ENCODE results near the gene HUS1. TPM values are rescaled to one million over a fixed set of nuclear protein-coding genes. Genes with fewer than 3 reads are reported as not detected.
"Not testable (repeated sequence)": the region's sequence is repeated elsewhere in the genome, so short reads cannot be mapped to it uniquely, and the experiment has no call there.

Gene HUS1
- total RNA-seq, 2 experiments from 2014 or later, result 34.1 to 35.0 TPM

- Mint-ChIP-seq H3K36me3 (ENCODE audit: low read depth) (no peaks in the 10 kb centered on the region), H3K27ac (no peak overlapping the region), H3K27me3 (no peaks in the 10 kb centered on the region), H3K4me3 (no peak overlapping the region), H3K4me1 (peaks cover under 1% of the 10 kb centered on the region), H3K9me3 (peaks cover 3% of the 10 kb centered on the region)
- POLR2A ChIA-PET, result no interaction called here
- DNase-seq, result no peak
- CTCF ChIA-PET, result no interaction called here
Observed at GRCh38 chr7:47931005-47932004, 48.1 kb downstream of the HUS1 start.

DNA sequence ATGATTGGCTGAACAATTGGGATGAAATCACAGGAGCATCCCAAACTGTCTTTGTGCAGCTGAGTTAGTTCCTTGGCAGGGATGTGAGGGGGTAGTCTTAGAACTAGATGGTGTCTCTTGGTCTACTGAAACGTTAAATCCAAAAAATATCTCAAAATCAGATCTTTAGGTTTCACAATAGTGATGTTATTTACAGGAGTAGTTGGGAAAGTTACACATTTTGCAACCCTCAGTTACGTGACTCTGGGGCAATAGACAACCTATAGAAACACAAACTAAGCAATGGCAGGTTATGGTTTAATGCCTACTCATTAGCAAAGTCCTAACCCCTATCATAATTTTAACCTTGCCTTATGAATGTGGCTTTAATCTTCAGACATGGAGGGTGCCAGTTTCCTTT lies 55.1 kb downstream of the HUS1 start:
- POLR2A ChIA-PET, result no interaction called here
- H3K27ac Mint-ChIP-seq, result no peak overlapping the region
- CTCF ChIA-PET, result no interaction called here
- H3K9me3 Mint-ChIP-seq, result no peaks in the 10 kb centered on the region
- DNase-seq, result no peak
- H3K36me3 Mint-ChIP-seq (ENCODE audit: low read depth), result no peaks in the 10 kb centered on the region
- H3K27me3 Mint-ChIP-seq, result no peaks in the 10 kb centered on the region
- H3K4me3 Mint-ChIP-seq, result no peak overlapping the region
- H3K4me1 Mint-ChIP-seq, result no peaks in the 10 kb centered on the region

- POLR2A ChIA-PET, CTCF ChIA-PET, H3K27me3 Mint-ChIP-seq: not testable (repeated sequence)
Observed at GRCh38 chr7:47923081-47923875, 56.1 kb downstream of the HUS1 start.

GRCh38 chr7:47916514-47916913 lies 62.9 kb downstream of the HUS1 start:
- H3K4me1 Mint-ChIP-seq; H3K36me3 Mint-ChIP-seq (ENCODE audit: low read depth); DNase-seq; CTCF ChIA-PET; H3K9me3 Mint-ChIP-seq; H3K4me3 Mint-ChIP-seq; H3K27ac Mint-ChIP-seq; POLR2A ChIA-PET: not testable (repeated sequence)
- peaks cover 11% of the 10 kb centered on the region for H3K27me3 Mint-ChIP-seq

More at GRCh38 chr7:47923081-47923875, 56.1 kb downstream of the HUS1 start:
- not testable (repeated sequence) for DNase-seq; H3K4me1 Mint-ChIP-seq; H3K36me3 Mint-ChIP-seq (ENCODE audit: low read depth); H3K4me3 Mint-ChIP-seq; H3K27ac Mint-ChIP-seq; H3K9me3 Mint-ChIP-seq

GRCh38 chr7:47915616-47915976 lies 63.8 kb downstream of the HUS1 start:
- Mint-ChIP-seq H3K27ac (no peak overlapping the region), H3K4me1 (no peaks in the 10 kb centered on the region), H3K36me3 (ENCODE audit: low read depth) (no peaks in the 10 kb centered on the region), H3K27me3 (peaks cover 11% of the 10 kb centered on the region), H3K9me3 (no peaks in the 10 kb centered on the region), H3K4me3 (no peak overlapping the region)
- POLR2A ChIA-PET, result no interaction called here
- no peak for DNase-seq
- CTCF ChIA-PET, result interaction anchor here (1.0 kb wide), 1 partner anchor 29 kb away, joined by 3 read pairs; no protein-coding TSS in a partner anchor

DNA sequence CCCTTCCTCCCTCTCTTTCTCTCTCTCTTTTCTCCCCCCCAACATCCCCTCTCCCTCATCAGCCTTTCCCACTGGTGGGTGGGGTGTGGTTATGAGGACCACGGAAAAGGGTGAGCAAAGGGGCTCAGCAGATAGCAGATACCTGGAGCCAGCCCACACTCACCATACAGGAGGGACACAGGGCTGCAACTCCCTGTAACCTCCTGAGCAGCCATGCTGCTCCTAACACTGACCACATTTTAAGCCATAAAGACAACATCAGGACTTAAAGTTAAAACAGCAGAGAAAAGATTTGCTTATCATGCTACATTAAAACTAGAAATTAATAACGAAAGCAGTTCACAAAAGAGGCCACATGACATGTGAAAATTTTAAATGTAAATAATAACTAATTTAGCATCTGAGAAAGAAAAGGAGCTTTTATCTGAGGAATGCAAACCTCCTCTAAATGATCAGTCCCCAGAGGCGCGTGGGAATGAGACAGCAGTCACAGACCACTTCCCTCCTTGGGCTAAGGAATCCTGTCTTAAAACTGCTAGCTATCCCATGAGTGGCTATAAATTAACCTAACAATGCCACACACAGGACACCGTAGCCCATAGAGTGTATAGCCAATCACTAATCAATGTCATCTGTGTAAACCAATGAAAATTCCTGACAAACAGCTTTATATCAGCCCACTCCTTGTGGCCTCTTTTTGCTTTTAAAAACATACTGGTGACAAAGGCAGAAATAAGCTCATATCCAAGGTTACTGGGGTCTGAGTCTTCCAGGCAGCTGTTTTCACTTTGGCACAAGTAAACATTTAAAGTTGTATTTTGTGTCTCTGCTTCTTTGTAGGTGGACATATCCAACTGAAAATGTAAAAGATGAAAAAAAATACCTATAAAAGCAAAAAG lies 64.4 kb downstream of the HUS1 start:
- H3K27ac Mint-ChIP-seq, result no peak overlapping the region
- H3K4me1 Mint-ChIP-seq, result no peaks in the 10 kb centered on the region
- no peaks in the 10 kb centered on the region for H3K9me3 Mint-ChIP-seq
- POLR2A ChIA-PET, result no interaction called here
- no peak for DNase-seq
- no peak overlapping the region for H3K4me3 Mint-ChIP-seq
- CTCF ChIA-PET, result interaction anchor here (1.0 kb wide), 1 partner anchor 29 kb away, joined by 3 read pairs; no protein-coding TSS in a partner anchor
- H3K27me3 Mint-ChIP-seq, result peaks cover 11% of the 10 kb centered on the region
- no peaks in the 10 kb centered on the region for H3K36me3 Mint-ChIP-seq (ENCODE audit: low read depth)

Other genes starting within 250 kb of the HUS1 start
- under 1 TPM; 0.05 to 0.48 TPM for gene PKD1L1, start 31.1 kb downstream of the HUS1 start, total RNA-seq
- gene SUN3, start 49.5 kb upstream of the HUS1 start, total RNA-seq, result not detected
- under 1 TPM; 0.28 to 0.33 TPM for gene C7orf57, start 55.9 kb upstream of the HUS1 start, total RNA-seq
- 100 to 1,000 TPM; 148 to 154 TPM for gene UPP1, start 109.7 kb upstream of the HUS1 start, total RNA-seq
- not detected for gene ABCA13, start 191.8 kb upstream of the HUS1 start, total RNA-seq

Measured in activated CD4-positive, alpha-beta memory T cell treated with anti-CD3 and anti-CD28 coated beads, Interleukin-2, amount 10 ng/mL, durations not matched to agents 7 days and 5 days (primary cell).